Measurements from ENCODE around the gene MYADML2. TPM values are rescaled to one million over a fixed set of nuclear protein-coding genes. Genes with fewer than 3 reads are reported as not detected.

Gene MYADML2
- total RNA-seq = 10 to 100 TPM in 1 of 9 donors, 1 to 10 TPM in 7, under 1 TPM in 1; 0.31 to 11.2 (median 3.9) TPM
- polyA plus RNA-seq = 1 to 10 TPM in 1 of 2 donors, under 1 TPM in 1; 0.19 to 7.4 TPM
- long read RNA-seq, donor 1 = 0 reads
- long read RNA-seq, donor 2, partial matches to known transcripts = 0 of 16 reads
- long read RNA-seq, donor 2, other reads (novel, unspliced or antisense) = 16 of 16 reads
- long read RNA-seq, donor 3, partial matches to known transcripts = 0 of 1 reads
- long read RNA-seq, donor 3, other reads (novel, unspliced or antisense) = 1 of 1 reads

DNA sequence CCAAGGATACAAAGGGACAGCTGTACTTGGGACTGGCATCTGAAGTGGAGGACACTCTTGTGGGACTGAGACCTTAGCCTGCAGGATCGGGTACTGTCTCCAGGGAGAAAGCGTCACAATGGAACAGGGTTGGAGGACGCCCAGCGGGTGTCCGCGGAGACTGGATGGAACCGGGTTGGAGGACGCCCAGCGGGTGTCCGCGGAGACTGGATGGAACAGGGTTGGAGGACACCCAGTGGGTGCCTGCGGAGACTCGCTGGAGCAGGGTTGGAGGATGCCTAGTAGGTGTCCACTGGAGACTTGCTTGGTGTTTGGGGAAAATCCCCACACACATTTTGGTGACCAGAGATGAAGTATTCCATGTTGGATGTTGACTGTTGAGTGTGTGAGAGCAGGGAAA, at the start of gene MYADML2:
MYADML2 (minus strand) TSS at position 45 of the 400 bp plus-strand sequence. CDS start 5,492 bp downstream, outside the sequence.
- WGBS, 4 donors = 76 to 87% (median 85%) methylated on average over 13 of the region's 13 CpGs
- Histone ChIP-seq H3K36me3 (no peaks in the 10 kb centered on the region), H3K4me1 (no peaks in the 10 kb centered on the region), H3K27me3 (peaks cover 0 to 11% (median 0%) of the 10 kb centered on the region in 9 donors), H3K9me3 (no peaks in the 10 kb centered on the region), H3K27ac (no peak within 1 kb of the TSS), H3K4me3 (no peak within 1 kb of the TSS)
- no peak for ATAC-seq
- intact Hi-C loops (cut with DNase I) = no loop called here
- TF ChIP-seq POLR2A (IDR thresholded peaks at IDR 0.05) = no peak
- no peak for TF ChIP-seq CTCF (IDR thresholded peaks at IDR 0.05)
- no peak for DNase-seq

DNA sequence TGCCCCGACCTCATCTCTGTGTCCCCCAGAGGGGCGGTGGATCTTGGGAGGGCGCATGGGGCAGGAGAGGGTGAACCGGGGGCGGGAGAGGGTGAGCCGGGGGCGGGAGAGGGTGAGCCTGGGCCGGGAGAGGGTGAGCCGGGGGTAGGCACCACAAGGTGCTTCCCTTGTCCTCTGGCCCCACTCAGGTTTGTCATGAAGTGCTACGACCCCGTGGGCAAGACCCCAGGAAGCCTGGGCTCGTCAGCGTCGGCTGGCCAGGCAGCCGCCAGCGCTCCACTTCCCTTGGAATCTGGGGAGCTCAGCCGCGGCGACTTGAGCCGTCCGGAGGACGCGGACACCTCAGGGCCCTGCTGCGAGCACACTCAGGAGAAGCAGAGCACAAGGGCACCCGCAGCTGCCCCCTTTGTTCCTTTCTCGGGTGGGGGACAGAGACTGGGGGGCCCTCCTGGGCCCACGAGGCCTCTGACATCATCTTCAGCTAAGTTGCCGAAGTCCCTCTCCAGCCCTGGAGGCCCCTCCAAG, 49.3 kb upstream of the MYADML2 start:
- TF ChIP-seq POLR2A (IDR thresholded peaks at IDR 0.05) (no peak), CTCF (IDR thresholded peaks at IDR 0.05) (no peak)
- Histone ChIP-seq H3K4me3 (no peak overlapping the region), H3K9me3 (no peaks in the 10 kb centered on the region), H3K36me3 (peaks cover 0 to 15% (median 6%) of the 10 kb centered on the region in 9 donors), H3K27ac (no peak overlapping the region), H3K4me1 (peaks cover 0 to 17% (median 9%) of the 10 kb centered on the region in 12 donors), H3K27me3 (no peaks in the 10 kb centered on the region)
- intact Hi-C loops (cut with DNase I) = no loop called here
- peak in 1 of 5 donors; percentile 60 for DNase-seq
- no peak for ATAC-seq
- WGBS, 4 donors = 90 to 93% (median 91%) methylated on average over 25 to 28 of the region's 28 CpGs

GRCh38 chr17:81995463-81996231, 48.6 kb upstream of the MYADML2 start:
- Histone ChIP-seq H3K27ac (no peak overlapping the region), H3K4me3 (no peak overlapping the region), H3K36me3 (peaks cover 0 to 15% (median 6%) of the 10 kb centered on the region in 9 donors), H3K4me1 (peaks cover 0 to 23% (median 14%) of the 10 kb centered on the region in 12 donors), H3K9me3 (no peaks in the 10 kb centered on the region), H3K27me3 (no peaks in the 10 kb centered on the region)
- peak in 1 of 5 donors; percentile 58 for DNase-seq
- TF ChIP-seq CTCF (IDR thresholded peaks at IDR 0.05) (no peak), POLR2A (IDR thresholded peaks at IDR 0.05) (no peak)
- 95 to 96% (median 96%) methylated on average over 26 to 29 of the region's 29 CpGs for WGBS, 4 donors
- intact Hi-C loops (cut with DNase I) = no loop called here
- ATAC-seq = no peak
